Trophoblast cell (in vitro differentiated cells and primary cell): ENCODE data around the gene PNPLA2.

Experiments used
- DNase-seq, 2 donors: peaks; one replicate each; pipeline ENCODE4 v3.0.0-alpha.2; 2016
- H2AFZ ChIP-seq: 2 replicates; pipeline ENCODE4 v1.6.1; 2013; ENCODE audit warnings: low read length, moderate library complexity, mild to moderate bottlenecking; ENCODE audit not compliant: insufficient read depth, poor library complexity
- H2AK5ac ChIP-seq: 2 replicates; pipeline ENCODE4 v1.6.1; 2013; ENCODE audit warnings: mild to moderate bottlenecking, low read length
- H2BK120ac ChIP-seq: 2 replicates; pipeline ENCODE4 v1.6.1; 2013; ENCODE audit warnings: low read length, mild to moderate bottlenecking, moderate library complexity; ENCODE audit not compliant: insufficient read depth, poor library complexity
- H2BK12ac ChIP-seq: 2 replicates; pipeline ENCODE4 v1.6.1; 2013; ENCODE audit warnings: mild to moderate bottlenecking, low read length, moderate library complexity
- H2BK5ac ChIP-seq: 2 replicates; pipeline ENCODE4 v1.6.1; 2013; ENCODE audit warnings: low read length, low read depth, moderate library complexity, mild to moderate bottlenecking; ENCODE audit not compliant: poor library complexity
- H3K14ac ChIP-seq: 2 replicates; pipeline ENCODE4 v1.6.1; 2013; ENCODE audit warnings: mild to moderate bottlenecking, low read length
- H3K18ac ChIP-seq: 2 replicates; pipeline ENCODE4 v1.6.1; 2013; ENCODE audit warnings: mild to moderate bottlenecking, low read length
- H3K23ac ChIP-seq: 2 replicates; pipeline ENCODE4 v1.6.1; 2013; ENCODE audit warnings: low read length
- H3K27ac ChIP-seq: 2 replicates; pipeline ENCODE4 v1.5.1; 2013; ENCODE audit warnings: low read depth, mild to moderate bottlenecking, inconsistent platforms, low read length, moderate library complexity
- H3K27me3 ChIP-seq: 2 replicates; pipeline ENCODE4 v1.6.1; 2013; ENCODE audit warnings: inconsistent platforms, mild to moderate bottlenecking, low read length, moderate library complexity; ENCODE audit not compliant: insufficient read depth
- H3K36me3 ChIP-seq, 2 experiments: 1 replicate in 1 of 2; 2 replicates in 1 of 2; pipeline ENCODE4 v1.6.1; 2013; ENCODE audit warnings: low read length in 2 of 2, mild to moderate bottlenecking in 2 of 2, moderate library complexity in 1 of 2; ENCODE audit not compliant: insufficient read depth in 2 of 2, control insufficient read depth in 1 of 2
- H3K4ac ChIP-seq: 2 replicates; pipeline ENCODE4 v1.6.1; 2013; ENCODE audit warnings: low read depth, mild to moderate bottlenecking, low read length, moderate library complexity
- H3K4me1 ChIP-seq, 2 experiments: 1 replicate in 1 of 2; 2 replicates in 1 of 2; pipeline ENCODE4 v1.6.1; 2013; ENCODE audit warnings: low read length in 2 of 2, mild to moderate bottlenecking in 2 of 2, moderate library complexity in 1 of 2; ENCODE audit not compliant: insufficient read depth in 2 of 2, control insufficient read depth in 1 of 2
- H3K4me2 ChIP-seq: 2 replicates; pipeline ENCODE4 v1.6.1; 2013; ENCODE audit warnings: inconsistent platforms, mild to moderate bottlenecking, low read length, moderate library complexity
- H3K4me3 ChIP-seq: 2 replicates; pipeline ENCODE4 v1.5.1; 2013; ENCODE audit warnings: mild to moderate bottlenecking, low read depth, low read length, inconsistent platforms
- H3K79me1 ChIP-seq: one replicate; pipeline ENCODE4 v1.6.1; 2013; ENCODE audit warnings: low read length
- H3K79me2 ChIP-seq: 2 replicates; pipeline ENCODE4 v1.6.1; 2013; ENCODE audit warnings: low read length, mild to moderate bottlenecking; ENCODE audit not compliant: control insufficient read depth, insufficient read depth, poor library complexity
- H3K9ac ChIP-seq: 2 replicates; pipeline ENCODE4 v1.6.1; 2013; ENCODE audit warnings: mild to moderate bottlenecking, low read length
- H3K9me3 ChIP-seq: 2 replicates; pipeline ENCODE4 v1.6.1; 2013; ENCODE audit warnings: low read depth, mild to moderate bottlenecking, control low read depth, inconsistent platforms, low read length; ENCODE audit not compliant: insufficient read depth
- H4K12ac ChIP-seq: 2 replicates; pipeline ENCODE4 v1.6.1; 2013; ENCODE audit warnings: low read depth, mild to moderate bottlenecking, low read length, moderate library complexity
- H4K8ac ChIP-seq: 2 replicates; pipeline ENCODE4 v1.6.1; 2013; ENCODE audit warnings: low read depth, mild to moderate bottlenecking, low read length, moderate library complexity
- H4K91ac ChIP-seq: one replicate; pipeline ENCODE4 v1.6.1; 2013; ENCODE audit warnings: low read depth, mild to moderate bottlenecking, low read length, moderate library complexity
- WGBS: extraction: QIAGEN DNeasy Blood & Tissue Kit; methylation state at CpG from one replicate; pipeline ENCODE4 v1.1.7; 2013; ENCODE audit warnings: missing lambda C conversion rate; ENCODE audit not compliant: insufficient read length, insufficient coverage; ENCODE audit errors: extremely low coverage; 5-methylcytosine and 5-hydroxymethylcytosine counted together

PNPLA2 gene

GRCh38 chr11:798093-798713 is 20.5 kb upstream of the PNPLA2 start, which contains the start of gene SLC25A22:
SLC25A22 (minus strand) TSS chr11:798281; CDS start chr11:795006, 3,275 bp downstream.
- H3K4me2 ChIP-seq: peak within 1 kb of the TSS; percentile 92
- H3K27me3 ChIP-seq: no peaks in the 10 kb centered on the region
- H3K36me3 ChIP-seq: peaks cover 57 to 60% of the 10 kb centered on the region in 2 experiments
- H2BK5ac ChIP-seq: peak within 1 kb of the TSS; percentile 51
- peak within 1 kb of the TSS; percentile 50 for H3K27ac ChIP-seq
- peak within 1 kb of the TSS; percentile 90 for H4K91ac ChIP-seq
- H3K9ac ChIP-seq: peak within 1 kb of the TSS; percentile 83
- H3K18ac ChIP-seq: peak within 1 kb of the TSS; percentile 94
- peaks cover 6% of the 10 kb centered on the region for H3K79me2 ChIP-seq
- DNase-seq: peak; percentile 70 to 89
- peaks cover 14 to 17% of the 10 kb centered on the region in 2 experiments for H3K4me1 ChIP-seq
- H2BK120ac ChIP-seq: peak within 1 kb of the TSS; percentile 20
- no CpG with 5 or more reads among the region's 69 CpGs for WGBS
- no peak within 1 kb of the TSS for H2BK12ac ChIP-seq
- H3K14ac ChIP-seq: peak within 1 kb of the TSS; percentile 85
- peak within 1 kb of the TSS; percentile 91 for H4K8ac ChIP-seq
- peaks cover 5% of the 10 kb centered on the region for H3K9me3 ChIP-seq
- peak within 1 kb of the TSS; percentile 80 for H2AFZ ChIP-seq
- H4K12ac ChIP-seq: peak within 1 kb of the TSS; percentile 65
- peak within 1 kb of the TSS; percentile 88 for H3K4me3 ChIP-seq
- H3K4ac ChIP-seq: peak within 1 kb of the TSS; percentile 63
- H3K79me1 ChIP-seq: peaks cover 6% of the 10 kb centered on the region
- H2AK5ac ChIP-seq: peak within 1 kb of the TSS; percentile 40
- no peak within 1 kb of the TSS for H3K23ac ChIP-seq

DNA sequence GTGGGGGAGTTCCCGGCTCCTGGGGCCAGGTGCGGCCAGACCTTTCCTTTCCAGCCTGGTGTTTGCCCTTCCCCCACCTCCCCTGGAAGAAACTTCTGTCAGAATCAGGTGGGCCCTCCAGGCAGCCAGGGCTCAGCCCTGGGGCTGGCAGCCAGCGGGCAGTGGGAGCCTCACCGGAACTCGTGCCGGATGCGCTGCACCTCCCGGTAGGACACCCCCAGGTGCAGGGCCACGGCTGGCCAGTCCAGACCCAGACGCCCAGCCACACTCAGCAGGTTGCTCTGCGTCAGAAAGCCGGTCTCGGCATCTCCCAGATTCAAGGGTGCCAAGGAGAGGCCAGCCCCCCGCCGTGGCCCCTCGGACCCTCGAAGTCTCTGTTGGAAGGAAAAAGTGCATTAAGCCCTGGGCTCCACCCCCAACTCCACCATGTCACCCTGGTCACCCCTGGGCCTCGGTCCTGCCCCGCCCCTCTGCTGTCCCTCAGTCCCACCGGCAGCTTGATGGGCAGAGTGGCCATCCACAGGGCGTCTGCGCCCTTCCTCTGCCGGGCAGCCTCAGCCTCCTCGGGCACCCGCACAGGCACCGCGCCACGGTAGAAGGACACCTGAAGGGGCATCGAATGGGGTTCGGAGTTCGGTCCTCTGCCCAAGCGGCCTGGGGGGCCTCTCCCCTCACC is 18.9 kb upstream of the PNPLA2 start:
- Histone ChIP-seq H3K27me3 (no peaks in the 10 kb centered on the region), H3K79me2 (peaks cover 8% of the 10 kb centered on the region), H3K14ac (no peak overlapping the region), H3K9ac (no peak overlapping the region), H2BK5ac (no peak overlapping the region), H2AK5ac (no peak overlapping the region), H3K4me2 (no peak overlapping the region), H2AFZ (no peak overlapping the region), H2BK12ac (no peak overlapping the region), H3K36me3 (peaks cover 43 to 46% of the 10 kb centered on the region in 2 experiments), H4K91ac (no peak overlapping the region), H3K79me1 (peaks cover 15% of the 10 kb centered on the region), H3K9me3 (peaks cover 5% of the 10 kb centered on the region), H3K4me3 (no peak overlapping the region), H3K23ac (no peak overlapping the region), H3K4ac (no peak overlapping the region), H2BK120ac (no peak overlapping the region), H3K4me1 (peaks cover 26 to 31% of the 10 kb centered on the region in 2 experiments), H4K8ac (no peak overlapping the region), H4K12ac (no peak overlapping the region), H3K18ac (no peak overlapping the region), H3K27ac (no peak overlapping the region)
- no CpG with 5 or more reads among the region's 32 CpGs for WGBS
- no peak for DNase-seq

DNA sequence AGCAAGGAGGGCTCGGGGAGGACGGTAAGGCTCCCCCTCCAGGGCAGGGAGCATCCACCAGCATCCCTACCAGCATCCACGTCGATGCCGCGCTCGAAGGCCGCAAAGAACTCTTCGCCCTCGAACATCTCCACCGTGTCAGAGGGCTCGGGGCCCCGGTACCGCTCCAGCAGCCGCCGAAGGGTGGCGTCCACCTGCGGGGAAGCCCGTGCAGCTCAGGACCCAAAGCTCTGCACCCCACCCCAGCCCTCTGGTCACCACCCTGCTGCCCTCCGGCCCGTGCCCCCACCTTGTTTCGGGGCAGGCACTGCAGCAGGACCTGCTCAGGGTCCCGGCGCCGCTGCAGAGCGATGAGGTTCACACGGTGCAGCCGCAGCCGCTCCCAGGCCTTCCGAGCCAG is 18.2 kb upstream of the PNPLA2 start:
- H2BK5ac ChIP-seq: no peak overlapping the region
- H4K8ac ChIP-seq: no peak overlapping the region
- peaks cover 19% of the 10 kb centered on the region for H3K79me1 ChIP-seq
- no peaks in the 10 kb centered on the region for H3K27me3 ChIP-seq
- no peak overlapping the region for H4K12ac ChIP-seq
- H3K4me2 ChIP-seq: no peak overlapping the region
- H3K23ac ChIP-seq: no peak overlapping the region
- no peak for DNase-seq
- H3K18ac ChIP-seq: no peak overlapping the region
- no peak overlapping the region for H2AFZ ChIP-seq
- peaks cover 5% of the 10 kb centered on the region for H3K9me3 ChIP-seq
- H2AK5ac ChIP-seq: no peak overlapping the region
- no peak overlapping the region for H3K9ac ChIP-seq
- H2BK120ac ChIP-seq: no peak overlapping the region
- WGBS: no CpG with 5 or more reads among the region's 30 CpGs
- H3K4me3 ChIP-seq: no peak overlapping the region
- H3K27ac ChIP-seq: no peak overlapping the region
- no peak overlapping the region for H2BK12ac ChIP-seq
- no peak overlapping the region for H3K14ac ChIP-seq
- H3K4ac ChIP-seq: no peak overlapping the region
- no peak overlapping the region for H4K91ac ChIP-seq
- peaks cover 27 to 31% of the 10 kb centered on the region in 2 experiments for H3K4me1 ChIP-seq
- peaks cover 11% of the 10 kb centered on the region for H3K79me2 ChIP-seq
- H3K36me3 ChIP-seq: peaks cover 42 to 45% of the 10 kb centered on the region in 2 experiments

DNA sequence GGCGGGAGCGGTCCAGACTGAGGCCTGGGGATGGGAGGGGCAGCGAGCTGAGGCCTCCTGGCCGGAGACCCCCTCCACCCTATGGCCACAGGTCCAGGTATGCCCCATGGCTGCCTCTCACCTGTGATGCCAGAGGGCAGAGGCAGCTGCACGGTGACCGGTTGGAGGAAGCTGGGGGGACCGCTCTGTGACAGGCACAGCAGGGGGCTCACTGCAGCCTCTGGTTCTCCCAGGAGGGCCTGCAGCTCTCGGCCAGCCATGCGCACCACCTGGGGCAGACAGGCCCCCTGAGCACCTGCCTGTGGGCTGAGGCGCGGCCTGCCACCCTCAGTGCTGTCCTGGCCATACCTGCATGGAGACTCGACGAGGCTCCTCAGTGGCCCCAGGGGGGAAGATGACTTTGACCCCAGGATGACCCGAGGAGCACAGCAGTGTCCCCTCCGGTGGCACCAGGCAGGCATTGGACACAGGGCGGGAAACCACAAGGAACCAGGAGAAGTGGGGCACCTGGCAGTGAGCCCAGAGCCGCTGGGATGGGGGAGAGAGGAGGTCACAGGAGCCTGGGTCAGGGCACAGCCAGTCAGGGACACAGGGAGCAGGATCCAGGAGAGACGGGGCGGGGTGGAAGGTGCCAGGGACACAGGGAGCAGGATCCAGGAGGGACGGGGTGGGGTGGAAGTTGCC is 17.5 kb upstream of the PNPLA2 start:
- Histone ChIP-seq H3K36me3 (peaks cover 42 to 45% of the 10 kb centered on the region in 2 experiments), H3K4me1 (peaks cover 24 to 27% of the 10 kb centered on the region in 2 experiments), H2BK120ac (no peak overlapping the region), H3K18ac (no peak overlapping the region), H2AK5ac (no peak overlapping the region), H3K79me2 (peaks cover 12% of the 10 kb centered on the region), H3K27me3 (no peaks in the 10 kb centered on the region), H3K4me2 (no peak overlapping the region), H4K8ac (no peak overlapping the region), H3K9ac (no peak overlapping the region), H3K4me3 (no peak overlapping the region), H3K9me3 (peaks cover 5% of the 10 kb centered on the region), H2AFZ (no peak overlapping the region), H4K91ac (no peak overlapping the region), H3K27ac (no peak overlapping the region), H4K12ac (no peak overlapping the region), H3K79me1 (peaks cover 21% of the 10 kb centered on the region), H3K23ac (no peak overlapping the region), H3K14ac (no peak overlapping the region), H3K4ac (no peak overlapping the region), H2BK12ac (no peak overlapping the region), H2BK5ac (no peak overlapping the region)
- WGBS: no CpG with 5 or more reads among the region's 20 CpGs
- no peak for DNase-seq
